GM21526 (cell line): ENCODE measurements around the gene NCL.
"Not testable (repeated sequence)": the region's sequence is repeated elsewhere in the genome, so short reads cannot be mapped to it uniquely, and the experiment has no call there.

ENCODE experiments used
- ATAC-seq: cut with Tn5 transposase; IDR thresholded peaks from one replicate; pipeline ENCODE4 v1.9.1; 2021; ENCODE audit warnings: moderate library complexity; ENCODE audit not compliant: unreplicated experiment, low FRiP score

The NCL gene

DNA sequence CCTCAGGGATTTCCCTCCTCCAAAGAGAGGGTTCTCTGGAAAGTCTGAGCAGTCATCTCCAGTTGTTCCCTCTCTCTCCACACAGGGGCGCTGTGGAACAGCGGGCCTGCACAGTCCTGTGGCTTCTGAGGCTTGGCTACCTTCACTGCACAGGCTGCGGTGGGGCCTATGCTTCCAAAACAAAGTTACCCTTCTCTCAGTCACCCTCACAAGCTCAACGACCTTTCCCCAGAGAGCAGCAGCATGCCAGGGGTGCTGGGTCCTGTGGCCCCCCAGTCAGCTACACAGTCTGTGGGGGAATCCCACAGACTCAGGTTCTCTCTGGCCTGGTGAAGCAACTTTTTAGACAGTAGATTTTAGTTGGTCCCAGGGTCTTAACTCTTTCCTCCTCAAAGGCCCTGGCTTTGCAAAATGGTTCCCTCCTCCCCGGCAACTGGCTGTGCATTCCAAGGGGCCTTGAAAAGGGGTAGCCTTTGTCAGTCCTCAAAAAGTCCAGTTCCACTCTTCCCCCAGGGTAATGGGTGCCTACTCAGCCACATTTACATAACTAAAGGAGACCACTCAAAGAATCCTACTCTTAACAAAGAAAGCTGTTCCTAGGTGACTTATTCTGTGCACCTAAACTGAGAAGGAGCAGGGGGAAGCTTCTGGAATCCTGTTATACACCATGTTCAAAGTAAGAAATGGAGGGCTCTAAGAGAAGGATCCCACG, 53.8 kb downstream of the NCL start:
- ATAC-seq: no peak

DNA sequence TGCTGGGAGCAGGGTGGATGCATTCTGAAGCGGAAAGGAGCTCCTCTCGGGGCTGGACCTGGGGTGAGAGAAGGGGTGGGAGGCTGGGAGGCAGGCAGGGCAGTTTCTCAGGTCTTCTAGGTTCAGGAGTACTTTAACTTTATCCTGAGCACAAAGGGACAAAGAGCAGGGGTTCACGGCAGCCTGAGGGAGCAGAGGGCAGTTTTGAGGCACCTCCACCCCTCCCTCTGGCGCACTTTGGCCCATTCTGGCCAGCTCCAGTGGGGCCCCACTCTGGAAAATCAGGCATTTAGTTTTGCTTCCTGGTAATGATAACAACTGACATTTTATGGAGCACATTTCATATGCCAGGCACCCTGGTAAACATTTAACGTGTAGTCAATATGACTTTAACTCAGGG, 54.5 kb downstream of the NCL start:
- ATAC-seq: no peak

DNA sequence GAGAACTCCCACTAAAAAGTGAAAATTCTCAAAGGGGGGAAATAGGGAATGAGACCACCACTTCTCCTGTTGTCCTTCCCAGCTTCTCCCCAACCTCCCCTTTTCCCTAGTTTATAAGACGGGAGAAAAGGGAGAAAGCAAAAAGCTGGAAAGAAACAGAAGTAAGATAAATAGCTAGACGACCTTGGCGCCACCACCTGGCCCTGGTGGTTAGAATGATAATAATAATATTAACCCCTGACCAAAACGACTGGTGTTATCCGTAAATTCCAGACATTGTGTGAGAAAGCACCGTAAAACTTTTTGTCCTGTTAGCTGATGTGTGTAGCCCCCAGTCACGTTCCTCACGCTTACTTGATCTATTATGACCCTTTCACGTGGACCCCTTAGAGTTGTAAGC, 56.0 kb downstream of the NCL start:
- not testable (repeated sequence) for ATAC-seq

DNA sequence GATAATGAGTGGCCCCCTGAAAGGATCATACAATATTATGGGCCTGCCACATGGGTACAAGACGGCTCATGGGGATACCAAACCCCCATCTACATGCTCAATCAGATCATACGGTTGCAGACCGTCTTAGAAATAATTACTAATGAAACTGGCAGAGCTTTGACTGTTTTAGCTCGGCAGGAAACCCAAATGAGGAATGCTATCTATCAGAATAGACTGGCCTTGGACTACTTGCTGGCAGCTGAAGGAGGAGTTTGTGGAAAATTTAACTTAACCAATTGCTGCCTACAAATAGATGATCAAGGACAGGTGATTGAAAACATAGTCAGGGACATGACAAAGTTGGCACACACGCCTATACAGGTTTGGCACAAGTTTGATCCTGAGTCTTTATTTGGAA, 56.6 kb downstream of the NCL start:
- not testable (repeated sequence) for ATAC-seq

DNA sequence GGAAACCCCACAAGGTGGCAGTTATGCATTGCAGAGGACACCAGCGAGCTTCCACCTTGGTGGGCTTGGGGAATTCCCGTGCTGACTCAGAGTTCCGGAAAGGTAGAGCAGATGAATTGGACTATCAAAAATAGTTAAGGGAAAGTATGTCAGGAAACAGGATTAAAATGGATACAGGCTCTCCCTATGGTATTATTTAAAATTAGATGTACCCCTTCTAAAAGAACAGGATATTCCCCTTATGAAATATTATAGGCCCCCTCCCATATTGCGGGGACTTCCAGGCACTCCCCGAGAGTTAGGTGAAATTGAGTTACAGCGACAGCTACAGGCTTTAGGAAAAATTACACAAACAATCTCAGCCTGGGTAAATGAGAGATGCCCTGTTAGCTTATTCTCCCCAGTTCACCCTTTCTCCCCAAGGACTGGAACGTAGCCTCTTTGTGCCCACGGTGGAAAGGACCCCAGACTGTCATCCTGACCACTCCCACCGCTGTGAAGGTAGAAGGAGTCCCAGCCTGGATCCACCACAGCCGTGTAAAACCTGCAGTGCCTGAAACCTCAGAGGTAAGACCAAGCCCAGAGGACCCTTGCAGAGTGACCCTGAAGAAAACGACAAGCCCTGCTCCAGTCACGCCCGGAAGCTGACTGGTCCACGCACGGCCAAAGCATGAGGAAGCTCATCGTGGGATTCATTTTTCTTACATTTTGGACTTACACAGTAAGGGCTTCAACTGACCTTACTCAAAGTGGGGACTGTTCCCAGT, 58.5 kb downstream of the NCL start:
- not testable (repeated sequence) for ATAC-seq

DNA sequence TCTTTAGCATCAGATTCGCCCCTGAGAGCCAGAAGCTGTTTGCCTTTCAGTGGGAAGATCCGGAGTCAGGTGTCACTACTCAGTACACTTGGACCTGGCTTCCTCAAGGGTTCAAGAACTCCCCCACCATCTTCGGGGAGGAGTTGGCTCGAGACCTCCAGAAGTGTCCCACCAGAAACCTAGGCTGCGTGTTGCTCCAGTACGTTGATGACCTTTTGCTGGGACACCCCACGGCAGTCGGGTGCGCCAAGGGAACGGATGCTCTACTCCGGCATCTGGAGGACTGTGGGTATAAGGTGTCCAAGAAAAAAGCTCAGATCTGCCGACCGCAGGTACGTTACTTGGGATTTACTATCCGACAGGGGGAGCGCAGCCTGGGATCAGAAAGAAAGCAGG, 60.1 kb downstream of the NCL start:
- not testable (repeated sequence) for ATAC-seq
